HG02759 (cell line): ENCODE measurements around the gene ANKRD31.
"Not testable (repeated sequence)": the region's sequence is repeated elsewhere in the genome, so short reads cannot be mapped to it uniquely, and the experiment has no call there.

Experiments used
- ATAC-seq: cut with Tn5 transposase; IDR thresholded peaks from one replicate; pipeline ENCODE4 v1.9.1; 2021; ENCODE audit warnings: mild to moderate bottlenecking, moderate library complexity; ENCODE audit not compliant: unreplicated experiment

The ANKRD31 gene, protein sequence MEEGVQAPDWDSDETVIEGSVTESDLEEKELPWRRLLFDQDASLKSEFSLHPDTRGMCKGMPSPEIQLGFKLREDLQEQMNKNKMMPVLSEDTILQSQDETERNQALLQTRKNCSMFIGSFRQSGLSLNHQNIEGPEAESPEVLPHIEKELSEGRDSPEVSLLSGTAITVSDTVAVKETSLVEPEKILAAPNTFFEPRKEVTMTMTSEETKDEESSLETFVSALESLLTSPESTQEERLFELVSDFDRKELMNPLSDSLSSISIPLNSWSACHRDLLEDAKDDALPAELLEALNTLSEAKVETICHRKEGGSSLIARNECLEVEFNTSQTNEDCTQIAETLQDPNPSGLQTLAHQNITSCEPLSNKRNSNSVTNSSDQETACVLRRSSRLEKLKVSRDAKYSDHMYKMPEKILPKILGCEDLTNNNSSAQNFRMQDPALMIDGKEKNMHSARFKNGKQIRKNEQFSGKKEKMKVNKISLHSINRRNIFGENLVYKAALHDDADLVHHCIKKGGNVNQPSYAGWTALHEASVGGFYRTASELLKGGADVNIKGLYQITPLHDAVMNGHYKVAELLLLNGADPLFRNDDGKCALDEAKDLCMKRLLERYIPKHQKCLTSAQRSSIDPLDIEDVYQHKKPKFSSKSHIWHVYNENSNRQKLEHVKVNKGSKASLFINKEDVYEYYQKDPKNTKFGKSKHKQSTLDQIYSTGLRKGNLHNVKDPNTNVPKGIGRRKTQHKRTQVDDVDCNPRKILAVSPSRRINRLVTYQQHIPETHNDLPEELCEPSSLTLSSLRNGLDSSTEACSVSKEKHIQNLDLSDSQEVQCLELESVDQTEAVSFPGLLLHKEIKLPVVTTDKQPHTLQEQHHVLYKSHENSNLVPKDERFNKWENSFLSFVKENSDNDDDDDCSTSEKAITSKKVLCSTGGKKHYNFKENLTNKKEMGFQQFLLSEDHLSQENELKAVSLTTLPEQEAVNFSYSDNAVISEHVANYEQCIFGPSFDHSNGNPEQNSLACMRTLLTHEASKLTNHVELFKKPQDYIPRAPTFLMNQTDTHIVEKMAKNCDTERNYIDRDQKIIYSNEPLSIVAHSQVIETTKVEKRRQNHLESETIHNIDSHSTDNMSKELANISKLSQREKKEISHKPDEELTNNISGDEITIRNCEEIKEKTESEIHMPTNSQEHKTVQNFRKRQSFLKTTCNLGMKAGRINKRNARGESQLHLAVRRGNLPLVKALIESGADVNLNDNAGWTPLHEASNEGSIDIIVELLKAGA (N-terminal part only)

DNA sequence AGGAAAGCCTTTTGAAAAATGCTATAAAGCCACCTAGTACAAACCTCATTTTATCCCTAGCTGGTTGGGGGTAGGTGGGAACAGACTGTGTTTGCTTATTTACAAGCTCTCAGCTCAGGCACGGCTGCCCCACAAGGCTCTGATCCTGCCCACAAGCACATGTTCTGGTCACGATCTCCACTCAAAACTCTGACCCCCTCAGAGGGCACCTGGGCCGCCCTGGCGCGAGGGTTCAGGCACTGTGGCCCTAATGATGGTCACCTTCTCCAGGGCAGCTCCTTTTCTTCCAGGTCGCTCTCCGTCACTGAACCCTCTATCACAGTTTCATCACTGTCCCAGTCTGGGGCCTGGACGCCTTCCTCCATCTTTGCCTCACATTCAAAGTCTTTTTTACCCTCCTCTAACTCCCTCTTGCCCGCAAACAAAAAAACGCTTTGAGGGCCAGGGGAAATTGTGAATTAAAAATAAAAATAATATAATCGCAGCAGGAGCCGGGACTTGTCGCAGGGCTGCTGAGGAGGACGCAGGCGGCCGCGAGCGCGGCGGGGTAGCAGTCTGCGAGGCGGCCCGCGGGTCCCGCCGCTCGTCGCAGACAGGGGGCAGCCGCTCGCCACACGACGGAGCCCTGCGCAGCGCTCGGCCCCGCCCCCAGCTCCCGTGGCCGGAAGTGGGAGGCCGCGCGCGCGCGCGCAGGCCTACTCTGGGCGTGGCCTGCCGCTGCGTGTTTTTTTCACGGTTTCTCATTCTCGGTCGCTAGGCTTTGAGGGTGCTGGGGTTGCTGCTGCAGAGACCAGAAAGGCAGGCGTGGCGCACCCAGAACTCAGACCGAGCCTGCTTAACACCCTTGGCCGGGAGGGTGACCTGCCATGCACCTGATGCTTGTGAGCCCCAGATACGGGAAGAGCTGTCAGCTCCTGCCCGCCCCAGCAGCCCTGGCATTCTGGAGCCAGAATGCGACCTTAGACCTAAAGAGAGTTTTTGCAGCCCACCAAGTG lies at the start of gene ANKRD31:
Gene ANKRD31 (minus strand): TSS at position 557 of the 995 bp plus-strand sequence. CDS start 192 bp downstream, at position 365.
- peak; percentile 99 for ATAC-seq

DNA sequence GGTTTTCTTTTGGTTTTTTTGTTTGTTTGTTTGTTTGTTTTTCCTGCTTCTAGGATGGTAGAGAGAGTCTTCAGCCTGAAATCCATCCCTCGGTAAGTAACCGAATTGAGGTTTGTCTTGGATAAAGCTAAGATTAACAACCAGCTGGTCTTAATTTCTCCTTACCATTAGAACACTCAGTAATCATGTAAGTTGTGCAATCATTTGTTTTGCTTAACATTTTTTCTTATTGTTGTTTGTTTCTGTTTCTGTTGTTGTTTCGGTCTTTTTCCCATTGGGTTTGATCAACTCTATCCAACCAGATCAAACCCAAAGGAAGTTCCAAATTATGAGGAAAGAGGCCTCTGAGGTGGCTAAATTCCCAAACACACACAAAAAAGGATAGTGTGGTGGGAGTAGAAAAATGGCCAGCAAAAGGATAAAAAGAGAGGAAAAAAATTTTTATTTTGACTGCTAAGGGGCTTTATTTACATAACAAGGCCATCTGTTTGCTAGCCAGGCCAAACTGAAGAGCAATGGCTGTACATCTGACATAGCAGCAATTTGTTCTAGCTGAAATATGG lies 49.6 kb upstream of the ANKRD31 start:
- ATAC-seq, result no peak

DNA sequence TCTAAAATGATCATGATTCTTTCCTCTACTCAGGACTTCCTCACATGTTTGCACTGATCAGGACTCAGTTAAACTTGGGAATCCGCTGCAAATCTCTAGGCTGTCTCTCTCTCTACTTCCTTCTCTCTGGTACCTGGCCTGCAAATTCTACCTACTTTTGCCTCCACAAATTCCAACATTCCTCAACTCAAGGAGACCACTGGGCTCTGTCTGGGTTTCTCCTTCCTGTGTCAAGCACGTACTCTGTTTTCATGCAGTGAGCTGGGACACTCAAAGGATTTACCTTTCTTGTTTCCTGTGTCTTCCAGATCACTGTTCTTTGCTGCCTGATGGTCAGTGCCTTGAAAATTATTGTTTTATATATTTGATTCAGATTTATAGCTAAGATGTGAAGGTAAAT lies 45.9 kb upstream of the ANKRD31 start:
- ATAC-seq, result no peak

DNA sequence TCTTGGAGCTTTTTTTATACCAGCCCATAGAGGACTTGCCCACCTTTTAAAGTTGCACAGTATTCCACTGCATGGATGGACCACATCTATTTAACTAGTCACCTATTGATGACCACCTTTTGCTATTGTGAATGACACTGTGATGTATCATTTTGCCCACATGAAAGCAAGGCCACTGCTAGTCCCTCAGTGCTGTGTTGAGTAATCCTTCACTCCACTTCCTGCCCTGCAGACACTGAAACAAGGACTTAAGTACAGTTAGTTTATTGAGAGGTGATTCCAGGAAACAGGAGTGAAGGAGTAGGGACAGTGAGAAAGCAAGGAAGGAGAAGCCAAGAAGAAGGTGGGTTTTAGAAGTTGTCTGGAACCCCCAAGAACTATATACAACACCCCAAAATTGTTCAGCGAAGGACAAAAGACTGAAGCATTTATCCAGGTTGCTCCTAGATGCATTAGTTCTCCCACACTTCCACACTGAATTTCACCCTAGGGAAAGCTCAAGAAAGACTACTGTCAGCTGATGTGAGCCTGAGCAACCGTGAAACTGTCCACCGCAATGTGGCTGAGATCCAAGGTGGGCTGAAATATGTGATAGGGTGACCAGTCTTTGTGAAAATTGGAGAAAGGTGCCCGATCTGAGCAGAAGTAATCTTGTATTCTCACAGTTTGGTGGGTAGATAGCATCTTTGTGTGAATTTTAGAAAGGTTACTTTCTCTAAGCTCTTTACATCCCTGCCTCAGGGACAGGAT lies 45.2 kb upstream of the ANKRD31 start:
- no peak for ATAC-seq

DNA sequence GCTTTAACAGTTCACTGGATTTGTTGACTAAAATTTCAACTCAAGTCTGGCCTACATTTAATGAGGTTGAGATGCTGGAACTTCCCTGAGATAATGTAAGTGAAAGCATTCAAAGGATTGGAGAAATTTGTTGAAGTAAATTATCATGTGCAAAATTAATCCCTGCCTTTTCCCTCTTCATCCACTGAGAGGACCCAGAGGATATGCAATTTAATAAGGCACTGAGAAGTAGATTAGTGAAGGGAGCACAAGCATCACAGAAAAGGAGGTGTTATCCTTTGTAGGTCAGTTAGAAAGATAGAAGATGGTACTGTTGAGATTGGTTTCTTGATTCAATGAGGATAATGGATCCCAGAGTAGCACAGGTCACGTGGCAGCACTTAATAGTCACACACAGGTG lies 42.6 kb upstream of the ANKRD31 start:
- ATAC-seq, result no peak

DNA sequence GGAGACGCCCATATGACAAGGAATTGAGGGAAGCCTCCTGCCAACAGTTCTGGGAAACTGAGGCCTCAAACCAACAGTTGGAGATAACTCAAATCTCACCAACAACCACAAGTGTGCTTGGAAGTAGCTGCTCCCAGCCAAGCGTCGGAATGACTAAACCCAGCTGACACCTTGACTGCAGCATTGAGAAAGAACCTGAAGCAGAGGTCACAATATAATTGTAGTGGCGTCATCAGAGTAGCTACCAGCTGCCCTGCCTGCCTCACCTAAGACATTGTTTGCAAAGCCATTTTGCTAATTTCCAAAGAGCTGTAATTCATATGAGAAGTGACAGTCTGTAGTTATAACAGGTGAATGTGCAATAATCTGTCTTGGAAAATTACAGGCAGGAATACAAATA lies 40.8 kb upstream of the ANKRD31 start:
- no peak for ATAC-seq

DNA sequence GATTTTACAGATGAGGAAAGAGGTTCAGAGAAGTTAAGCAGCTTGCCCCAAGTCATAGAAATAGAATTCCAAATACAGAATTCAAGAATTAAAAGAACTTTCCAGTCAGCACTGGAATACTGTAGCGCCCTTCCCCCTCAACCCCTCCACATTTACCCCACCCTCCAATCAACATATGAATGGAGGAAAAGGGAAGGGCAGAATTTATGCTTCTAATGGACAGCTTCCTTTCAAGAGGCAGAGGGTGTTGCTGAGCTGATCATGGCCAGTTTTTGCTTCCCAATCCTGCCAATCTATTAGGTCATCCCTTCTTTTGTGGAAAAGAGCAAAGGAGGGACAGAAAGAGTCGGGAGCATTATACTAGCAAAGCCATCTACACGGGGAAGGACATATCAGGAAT lies 39.1 kb upstream of the ANKRD31 start:
- ATAC-seq, result no peak

DNA sequence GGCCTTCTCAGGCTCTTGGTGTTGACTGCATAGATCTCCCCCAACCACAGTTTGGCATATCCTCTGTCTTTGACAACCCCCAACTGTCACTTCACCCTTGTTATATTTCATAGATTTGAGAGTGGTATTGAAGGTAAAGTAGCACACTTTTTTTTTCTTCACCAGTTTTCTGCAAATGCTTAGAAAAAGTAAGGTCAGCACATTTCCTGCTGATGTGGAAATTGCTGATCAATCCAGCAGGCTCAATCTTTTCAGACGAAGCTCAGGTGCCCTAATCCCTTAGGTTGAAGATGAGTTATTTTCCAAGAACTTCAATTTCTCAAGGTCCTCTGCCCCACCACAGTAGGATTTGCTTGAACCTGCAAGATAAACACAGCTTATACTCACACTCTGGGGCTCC lies 38.5 kb upstream of the ANKRD31 start:
- ATAC-seq, result no peak

DNA sequence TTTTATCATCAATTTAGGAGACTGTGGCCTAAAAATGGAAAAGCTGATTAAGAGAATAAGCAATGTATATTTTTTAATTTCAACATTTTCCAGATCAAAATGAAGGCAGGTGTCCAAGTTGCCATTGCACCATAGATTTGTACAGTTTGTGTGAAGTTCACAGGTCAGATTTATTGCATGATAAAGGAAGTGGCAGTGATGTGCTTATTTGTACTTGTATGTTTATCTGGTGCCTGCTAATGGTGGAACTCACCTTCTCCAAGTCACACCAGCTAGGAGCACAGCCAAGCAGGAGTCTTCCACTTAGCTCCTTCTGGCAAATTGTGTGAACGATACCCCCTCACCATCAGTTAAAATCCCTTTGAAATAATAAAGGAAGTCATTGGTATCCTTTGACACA lies 37.8 kb upstream of the ANKRD31 start:
- ATAC-seq, result no peak

DNA sequence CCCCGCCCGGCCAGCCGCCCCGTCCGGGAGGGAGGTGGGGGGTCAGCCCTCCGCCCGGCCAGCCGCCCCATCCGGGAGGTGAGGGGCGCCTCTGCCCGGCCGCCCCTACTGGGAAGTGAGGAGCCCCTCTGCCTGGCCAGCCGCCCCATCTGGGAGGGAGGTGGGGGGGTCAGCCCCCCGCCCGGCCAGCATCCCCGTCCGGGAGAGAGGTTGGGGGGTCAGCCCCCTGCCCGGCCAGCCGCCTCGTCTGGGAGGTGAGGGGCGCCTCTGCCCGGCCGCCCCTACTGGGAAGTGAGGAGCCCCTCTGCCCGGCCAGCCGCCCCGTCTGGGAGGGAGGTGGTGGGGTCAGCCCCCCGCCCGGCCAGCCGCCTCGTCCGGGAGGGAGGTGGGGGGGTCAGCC lies 33.9 kb upstream of the ANKRD31 start:
- not testable (repeated sequence) for ATAC-seq

DNA sequence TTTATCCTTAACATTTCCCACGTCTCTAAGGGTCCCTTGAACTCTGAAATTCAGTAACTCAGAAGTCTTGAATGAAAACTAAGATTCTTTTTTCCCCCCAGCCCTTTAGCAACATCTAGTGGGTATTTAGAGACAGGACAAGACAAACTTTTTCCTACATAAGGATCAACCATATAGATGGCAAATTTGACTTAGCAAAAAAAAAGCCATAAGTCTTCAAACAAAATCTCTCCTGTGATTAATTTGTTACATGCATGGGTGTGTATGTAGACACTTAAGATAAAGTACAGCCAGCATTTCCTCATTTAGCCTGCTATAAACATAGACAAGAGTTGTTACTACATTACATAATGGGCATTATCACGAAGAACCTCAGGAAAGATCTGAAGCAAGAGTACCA lies 29.1 kb upstream of the ANKRD31 start:
- no peak for ATAC-seq

DNA sequence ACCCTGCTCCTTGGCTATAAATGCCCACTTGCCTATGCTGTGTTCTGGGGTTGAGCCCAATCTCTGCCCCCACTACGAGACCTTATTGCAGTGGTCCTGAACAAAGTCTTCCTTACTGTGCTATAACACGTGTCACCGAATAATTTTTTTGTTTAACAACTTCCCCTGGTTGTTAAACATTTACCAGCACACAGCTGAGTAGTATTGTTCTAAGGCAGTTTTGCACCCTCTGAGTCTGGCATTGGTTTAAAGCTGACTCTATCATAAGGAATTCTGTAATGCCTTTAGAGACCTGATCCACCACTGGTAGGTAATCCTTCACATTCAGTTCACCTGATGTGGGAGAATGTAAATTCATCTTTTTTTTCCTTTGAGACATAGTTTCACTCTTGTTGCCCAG lies 25.6 kb upstream of the ANKRD31 start:
- ATAC-seq, result no peak

DNA sequence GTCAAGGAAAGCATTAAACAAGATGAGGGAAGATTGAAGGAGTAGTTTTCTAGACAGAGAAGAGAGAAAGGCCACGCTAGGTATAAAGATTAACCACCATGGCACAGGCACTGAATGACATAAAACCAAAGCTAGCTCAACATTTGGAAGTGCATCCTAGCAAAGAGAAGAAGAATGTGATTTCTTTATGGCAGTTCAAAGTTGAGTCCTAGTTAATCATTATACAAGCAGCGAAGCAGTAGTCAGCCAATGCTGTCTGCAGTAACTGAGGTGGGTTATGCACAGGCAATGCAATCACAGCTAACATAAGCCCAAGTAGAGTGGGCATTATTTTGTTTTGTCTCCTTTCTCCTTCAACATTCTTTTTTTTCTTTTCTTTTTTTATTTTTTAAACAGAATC lies 24.0 kb upstream of the ANKRD31 start:
- no peak for ATAC-seq

DNA sequence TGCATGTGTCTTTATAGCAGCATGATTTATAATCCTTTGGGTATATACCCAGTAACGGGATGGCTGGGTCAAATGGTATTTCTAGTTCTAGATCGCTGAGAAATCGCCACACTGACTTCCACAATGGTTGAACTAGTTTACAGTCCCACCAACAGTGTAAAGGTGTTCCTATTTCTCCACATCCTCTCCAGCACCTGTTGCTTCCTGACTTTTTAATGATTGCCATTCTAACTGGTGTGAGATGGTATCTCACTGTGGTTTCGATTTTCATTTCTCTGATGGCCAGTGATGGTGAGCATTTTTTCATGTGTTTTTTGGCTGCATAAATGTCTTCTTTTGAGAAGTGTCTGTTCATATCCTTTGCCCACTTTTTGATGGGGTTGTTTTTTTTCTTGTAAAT lies 13.8 kb upstream of the ANKRD31 start:
- not testable (repeated sequence) for ATAC-seq

DNA sequence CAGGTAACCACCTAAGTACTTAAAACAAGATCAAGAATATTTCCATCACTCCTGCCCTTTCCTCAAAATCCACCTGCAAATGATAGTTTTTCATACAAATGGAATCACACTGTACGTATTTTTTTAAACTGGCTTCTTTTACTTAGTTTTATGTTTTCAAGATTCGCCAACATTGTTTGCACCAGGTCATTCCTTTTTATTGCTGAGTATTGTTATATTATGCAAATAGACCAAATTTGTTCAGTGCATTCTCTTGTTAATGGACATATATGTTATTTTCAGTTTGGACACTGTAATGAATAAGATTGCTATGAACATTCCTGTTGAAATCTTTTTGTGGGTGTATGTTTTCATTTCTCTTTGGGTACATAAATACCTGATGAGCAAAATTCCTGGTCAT lies 8.3 kb upstream of the ANKRD31 start:
- ATAC-seq, result no peak

DNA sequence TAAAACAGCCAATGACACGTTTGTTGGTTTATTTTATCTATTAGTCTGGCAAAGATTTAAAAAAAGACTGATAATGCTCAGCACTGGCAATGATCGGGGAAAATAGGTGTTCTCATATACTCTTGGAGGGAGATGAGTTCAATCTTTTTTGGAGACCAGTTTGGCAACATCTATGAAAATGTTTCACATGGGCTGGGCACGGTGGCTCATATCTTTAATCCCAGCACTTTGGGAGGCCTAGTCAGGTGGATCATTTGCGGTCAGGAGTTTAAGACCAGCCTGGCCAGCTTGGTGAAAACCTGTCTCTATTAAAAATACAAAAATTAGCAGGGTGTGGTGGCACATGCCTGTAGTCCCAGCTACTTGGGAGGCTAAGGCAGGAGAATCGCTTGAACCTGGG lies 6.8 kb upstream of the ANKRD31 start:
- no peak for ATAC-seq

DNA sequence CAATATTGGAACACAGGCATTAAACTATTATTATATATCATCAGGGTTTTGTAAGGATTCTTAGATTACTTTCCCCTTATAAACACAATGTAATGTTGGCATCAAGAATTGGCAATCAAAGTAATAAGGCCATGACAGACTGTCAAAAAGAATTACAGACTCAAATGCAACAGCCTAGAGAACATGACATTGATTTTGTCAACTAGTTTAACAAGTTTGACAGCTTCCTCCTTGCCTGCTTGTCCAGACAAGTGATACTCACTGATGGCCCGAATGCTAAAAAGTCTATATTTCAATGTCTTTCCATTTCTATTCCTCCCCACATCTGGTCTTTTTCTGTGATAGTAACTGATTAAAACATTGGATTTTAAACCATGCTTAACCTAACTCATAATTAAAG lies 6.4 kb upstream of the ANKRD31 start:
- ATAC-seq, result no peak

DNA sequence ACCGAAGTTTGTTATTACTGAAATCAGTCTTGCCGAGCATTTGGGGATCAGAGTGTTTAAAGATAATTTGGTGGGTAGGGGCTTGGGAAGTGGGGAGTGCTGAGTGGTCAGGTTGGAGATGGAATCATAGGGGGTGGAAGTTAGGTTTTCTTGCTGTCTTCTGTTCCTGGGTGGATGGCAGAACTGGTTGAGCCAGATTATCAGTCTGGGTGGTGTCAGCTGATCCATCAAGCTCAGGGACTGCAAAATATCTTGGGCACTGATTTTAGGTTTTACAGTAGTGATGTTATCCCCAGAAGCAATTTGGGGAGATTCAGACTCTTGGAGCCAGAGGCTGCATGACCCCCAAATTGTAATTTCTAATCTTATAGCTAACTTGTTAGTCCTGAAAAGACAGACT lies 5.4 kb upstream of the ANKRD31 start:
- no peak for ATAC-seq

DNA sequence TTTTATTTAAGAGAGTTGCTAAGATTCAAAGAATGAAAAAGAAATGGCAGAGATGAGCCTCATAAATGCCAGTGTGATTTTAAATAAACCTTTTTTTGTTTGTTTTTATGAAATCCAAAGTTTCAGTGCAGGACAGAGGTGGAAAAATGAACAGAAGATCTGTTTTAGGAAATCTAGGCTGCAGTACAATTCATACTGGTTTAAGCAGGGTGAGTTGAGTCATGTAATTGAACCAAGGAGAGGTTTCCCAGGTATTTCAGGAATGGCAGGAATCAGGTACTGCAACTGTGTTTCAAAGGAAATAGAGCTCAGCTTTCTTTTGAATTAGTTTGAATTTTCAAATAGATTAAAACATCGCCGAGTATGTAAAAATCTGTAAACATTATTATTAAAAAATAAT lies 3.0 kb upstream of the ANKRD31 start:
- no peak for ATAC-seq
